PC-9 (cell line): ENCODE measurements around the gene ZNF672.

Source experiments
- CTCF ChIP-seq: fragments of 200-600 bp; sonication (generic); conservative IDR thresholded peaks from 2 replicates; pipeline ENCODE4 v1.6.1; 2017; ENCODE audit warnings: mixed run types, antibody characterized with exemption, mild to moderate bottlenecking, moderate library complexity
- EZH2 ChIP-seq: fragments of 200-600 bp; sonication (generic); IDR thresholded peaks from 2 replicates; pipeline ENCODE4 v1.8.0; 2017; ENCODE audit warnings: antibody characterized with exemption, low read depth

- TF ChIP-seq CTCF (no peak), EZH2 (no peak)
Measured at GRCh38 chr1:248810000-248810726, 27.9 kb upstream of the ZNF672 start.
